ENCODE data around the gene TMED6.

The TMED6 gene

GRCh38 chr16:69316595-69317034, 35.0 kb downstream of the TMED6 start:
- no peak overlapping the region for H3K27ac ChIP-seq
- no peak for TF ChIP-seq ZFX (IDR thresholded peaks at IDR 0.05; ENCODE audit: borderline replicate concordance)
- TF ChIP-seq CTCF (IDR thresholded peaks at IDR 0.05) = no peak

- TF ChIP-seq CTCF (IDR thresholded peaks at IDR 0.05) (no peak), ZFX (IDR thresholded peaks at IDR 0.05; ENCODE audit: borderline replicate concordance) (no peak)
- H3K27ac ChIP-seq = no peak overlapping the region
These were observed 35.9 kb downstream of the TMED6 start for GRCh38 chr16:69315486-69316311.

- H3K27ac ChIP-seq = no peak overlapping the region
- TF ChIP-seq ZFX (IDR thresholded peaks at IDR 0.05; ENCODE audit: borderline replicate concordance) (no peak), CTCF (IDR thresholded peaks at IDR 0.05) (no peak)
These were observed 37.1 kb downstream of the TMED6 start for GRCh38 chr16:69314534-69314933.

GRCh38 chr16:69313469-69313868, 38.1 kb downstream of the TMED6 start:
- TF ChIP-seq CTCF (IDR thresholded peaks at IDR 0.05) = no peak
- no peak for TF ChIP-seq ZFX (IDR thresholded peaks at IDR 0.05; ENCODE audit: borderline replicate concordance)
- H3K27ac ChIP-seq = no peak overlapping the region

DNA sequence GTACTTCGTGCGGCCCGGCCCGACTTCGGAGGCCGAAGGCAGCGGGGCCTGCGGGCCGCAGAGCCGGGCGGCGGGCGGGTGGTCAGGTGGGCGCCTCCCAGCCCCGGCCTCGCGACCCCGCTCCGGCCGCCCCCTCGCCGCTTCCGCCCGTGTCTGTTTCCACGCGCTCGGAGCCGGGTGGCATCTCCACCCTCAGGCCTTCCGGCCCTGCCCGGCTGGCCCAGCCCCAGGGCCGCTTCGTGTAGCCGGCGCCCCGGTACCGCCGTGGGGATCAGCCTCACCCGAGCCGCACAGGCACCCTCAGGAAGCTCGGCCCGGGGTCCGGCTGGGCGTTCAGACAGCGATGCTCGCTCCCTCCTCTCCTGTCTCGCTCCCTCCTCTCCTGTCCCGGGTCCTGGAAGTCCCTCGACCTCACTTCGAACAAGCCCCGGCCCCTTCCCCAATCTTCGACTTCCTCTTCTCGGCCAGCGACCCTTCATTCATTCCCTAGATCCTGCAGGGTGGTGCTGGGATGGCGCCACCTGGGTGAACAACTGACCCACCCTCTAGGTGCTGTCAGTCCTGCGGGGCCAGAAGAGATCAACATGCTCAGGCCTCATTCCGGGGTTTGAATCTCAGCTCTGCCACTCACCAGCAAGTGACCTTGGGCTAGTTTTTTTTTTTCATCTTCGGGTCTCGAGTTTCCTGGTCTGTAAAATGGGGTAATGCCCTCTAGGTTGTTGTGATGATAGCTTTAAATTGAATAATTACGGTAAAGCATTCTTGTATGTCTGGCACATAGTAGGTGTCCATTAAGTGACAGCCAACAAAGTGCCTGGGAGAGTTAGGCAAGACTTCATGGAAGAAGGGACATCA, 39.8 kb downstream of the TMED6 start:
- peak overlapping the region; percentile 81 for H3K27ac ChIP-seq
- no peak for TF ChIP-seq CTCF (IDR thresholded peaks at IDR 0.05)
- TF ChIP-seq ZFX (IDR thresholded peaks at IDR 0.05; ENCODE audit: borderline replicate concordance) = peak; percentile 81; the same call in 1 of the 2 replicates

GRCh38 chr16:69310653-69311532, 40.7 kb downstream of the TMED6 start, which contains the start of gene VPS4A:
VPS4A (plus strand) TSS chr16:69311350; CDS start chr16:69311512, 162 bp downstream.
- peak within 1 kb of the TSS; percentile 81 for H3K27ac ChIP-seq

More at GRCh38 chr16:69310653-69311532, 40.7 kb downstream of the TMED6 start, which contains the start of gene VPS4A:
- TF ChIP-seq ZFX (IDR thresholded peaks at IDR 0.05; ENCODE audit: borderline replicate concordance) = no peak
- peak; percentile 93 for TF ChIP-seq CTCF (IDR thresholded peaks at IDR 0.05)

All from 22Rv1 (cell line).